Transverse colon (tissue), 4 donors: ENCODE measurements around the gene APOL4.

Experiments
- CTCF ChIP-seq, 5 experiments: fragments of 200-600 bp in 3 of 5; fragments of 450-650 bp in 2 of 5; sonication (generic) in 3 of 5; IDR thresholded peaks; 1 replicate in 2 of 5; 2 replicates in 3 of 5; pipeline ENCODE4 v1.5.1; 2016 to 2017; ENCODE audit warnings: antibody characterized with exemption in 5 of 5, inconsistent platforms in 3 of 5, mild to moderate bottlenecking in 2 of 5, moderate library complexity in 1 of 5
- EP300 ChIP-seq: sonication (generic); formaldehyde crosslinking; IDR thresholded peaks from one replicate; pipeline ENCODE4 v1.6.1; 2017; ENCODE audit warnings: antibody characterized with exemption, low read depth
- POLR2AphosphoS5 ChIP-seq, 3 donors: sonication (generic); formaldehyde crosslinking; IDR thresholded peaks; one replicate each; pipeline ENCODE4 v1.6.1; 2016; ENCODE audit warnings: antibody characterized with exemption in 3 of 3

- TF ChIP-seq CTCF (IDR thresholded peaks at IDR 0.05): no peak
- TF ChIP-seq EP300: no peak
- TF ChIP-seq POLR2AphosphoS5 (IDR thresholded peaks at IDR 0.05): no peak
Observed at GRCh38 chr22:36177160-36177559, 24.4 kb downstream of the APOL4 start.
